C4-2B (cell line): ENCODE results near the gene DST.

Experiments used
- CTCF ChIP-seq: fragments of 450-650 bp; conservative IDR thresholded peaks from 2 replicates; pipeline ENCODE4 v1.5.1; 2017; ENCODE audit warnings: mild to moderate bottlenecking
- ZFX ChIP-seq: fragments of 450-650 bp; IDR thresholded peaks from 2 replicates; pipeline ENCODE4 v1.6.1; 2017

GRCh38 chr6:56416247-56416646 is 226.4 kb downstream of the DST start:
- TF ChIP-seq CTCF = no peak
- no peak for TF ChIP-seq ZFX
